Caki2 (cell line): ENCODE results near the gene FAM72B. TPM values are rescaled to one million over a fixed set of nuclear protein-coding genes. Genes with fewer than 3 reads are reported as not detected.
"Not testable (repeated sequence)": the region's sequence is repeated elsewhere in the genome, so short reads cannot be mapped to it uniquely, and the experiment has no call there.

Experiments
- DNase-seq: peaks from one replicate; pipeline ENCODE4 v3.0.0-alpha.2; 2015; ENCODE audit warnings: low read depth
- in situ Hi-C: cut with HindIII; loops from 2 replicates; pipeline ENCODE4 v1.10.0; 2016; ENCODE audit warnings: low sequenced_read_pairs, low pct_unique_long_range_greater_than_20kb, mixed read lengths
- total RNA-seq: library from RNA; depleted of rRNA; stranded (reverse); fragments of >200 nt; shearing (Covaris generic); gene quantifications from 2 replicates; pipeline ENCODE4 v1.2.3, GENCODE V29; 2014; ENCODE audit warnings: low replicate concordance; rRNA removed

Gene FAM72B
- 4.3 and 6.2 TPM in 2 replicates for total RNA-seq

GRCh38 chr1:121184290-121185127, at the start of gene FAM72B, which contains the start of gene SRGAP2C:
TSS of gene FAM72B (minus strand) at chr1:121184340. CDS start at chr1:121183489, 851 bp downstream.
TSS of gene SRGAP2C (plus strand) at chr1:121184975. CDS start at chr1:121187447, 2,472 bp downstream.
- in situ Hi-C loops, result not testable (repeated sequence)
- DNase-seq, result peak; percentile 99

GRCh38 chr1:121232445-121233125, 48.4 kb upstream of the FAM72B start:
- in situ Hi-C loops, DNase-seq: not testable (repeated sequence)

- DNase-seq, in situ Hi-C loops: not testable (repeated sequence)
Measured at GRCh38 chr1:121230636-121231035, 46.5 kb upstream of the FAM72B start.

GRCh38 chr1:121227544-121228330, 43.6 kb upstream of the FAM72B start:
- in situ Hi-C loops, DNase-seq: not testable (repeated sequence)

- DNase-seq, in situ Hi-C loops: not testable (repeated sequence)
Measured at GRCh38 chr1:121226925-121227324, 42.8 kb upstream of the FAM72B start.

- DNase-seq, in situ Hi-C loops: not testable (repeated sequence)
Measured at GRCh38 chr1:121226295-121226904, 42.3 kb upstream of the FAM72B start.

GRCh38 chr1:121224714-121225113, 40.6 kb upstream of the FAM72B start:
- in situ Hi-C loops, DNase-seq: not testable (repeated sequence)

- in situ Hi-C loops, result not testable (repeated sequence)
Measured at GRCh38 chr1:121221770-121222169, 37.6 kb upstream of the FAM72B start.

GRCh38 chr1:121216676-121217075, 32.5 kb upstream of the FAM72B start:
- in situ Hi-C loops, DNase-seq: not testable (repeated sequence)

More at GRCh38 chr1:121221770-121222169, 37.6 kb upstream of the FAM72B start:
- not testable (repeated sequence) for DNase-seq

GRCh38 chr1:121215699-121216417, 31.7 kb upstream of the FAM72B start:
- in situ Hi-C loops, DNase-seq: not testable (repeated sequence)

- DNase-seq, in situ Hi-C loops: not testable (repeated sequence)
Measured at GRCh38 chr1:121214544-121215156, 30.5 kb upstream of the FAM72B start.

GRCh38 chr1:121213491-121213890, 29.4 kb upstream of the FAM72B start:
- DNase-seq, in situ Hi-C loops: not testable (repeated sequence)

- DNase-seq, in situ Hi-C loops: not testable (repeated sequence)
Measured at GRCh38 chr1:121210778-121211177, 26.6 kb upstream of the FAM72B start.

- DNase-seq, in situ Hi-C loops: not testable (repeated sequence)
Measured at GRCh38 chr1:121208375-121208774, 24.2 kb upstream of the FAM72B start.

GRCh38 chr1:121207328-121207727, 23.2 kb upstream of the FAM72B start:
- in situ Hi-C loops, result not testable (repeated sequence)

GRCh38 chr1:121205786-121206711, 21.9 kb upstream of the FAM72B start:
- in situ Hi-C loops, DNase-seq: not testable (repeated sequence)

More at GRCh38 chr1:121207328-121207727, 23.2 kb upstream of the FAM72B start:
- DNase-seq, result not testable (repeated sequence)
